ENCODE results near the gene HOXD9.

HOXD9 gene

GRCh38 chr2:176124110-176124946, 1.8 kb downstream of the HOXD9 start:
- no peak for DNase-seq (ENCODE audit: low read depth)

- DNase-seq (ENCODE audit: low read depth), result no peak
Observed at GRCh38 chr2:176124947-176125771, 2.6 kb downstream of the HOXD9 start.

- DNase-seq (ENCODE audit: low read depth), result no peak
Observed at GRCh38 chr2:176125772-176126054, 3.2 kb downstream of the HOXD9 start.

- DNase-seq (ENCODE audit: low read depth), result peak; percentile 74
Observed at GRCh38 chr2:176126929-176127773, 4.6 kb downstream of the HOXD9 start.

GRCh38 chr2:176127774-176128072, 5.2 kb downstream of the HOXD9 start:
- no peak for DNase-seq (ENCODE audit: low read depth)

- peak; percentile 36 for DNase-seq (ENCODE audit: low read depth)
Observed at GRCh38 chr2:176128172-176128981, 5.9 kb downstream of the HOXD9 start.

GRCh38 chr2:176128982-176129796, 6.7 kb downstream of the HOXD9 start, which contains the start of gene HOXD8:
HOXD8 (plus strand) TSS chr2:176129705; CDS start chr2:176130367, 662 bp downstream.
- peak; percentile 73 for DNase-seq (ENCODE audit: low read depth)

GRCh38 chr2:176129813-176130146, 7.3 kb downstream of the HOXD9 start:
- peak; percentile 45 for DNase-seq (ENCODE audit: low read depth)

GRCh38 chr2:176130147-176130956, 7.8 kb downstream of the HOXD9 start:
- peak; percentile 45 for DNase-seq (ENCODE audit: low read depth)

- DNase-seq (ENCODE audit: low read depth), result peak; percentile 17
Observed at GRCh38 chr2:176130957-176131847, 8.7 kb downstream of the HOXD9 start.

GRCh38 chr2:176131848-176132158, 9.3 kb downstream of the HOXD9 start:
- DNase-seq (ENCODE audit: low read depth), result no peak

- DNase-seq (ENCODE audit: low read depth), result peak; percentile 43
Observed at GRCh38 chr2:176132205-176133171, 10.0 kb downstream of the HOXD9 start.

- DNase-seq (ENCODE audit: low read depth), result no peak
Observed at GRCh38 chr2:176133389-176133788, 10.9 kb downstream of the HOXD9 start.

GRCh38 chr2:176134035-176134434, 11.5 kb downstream of the HOXD9 start:
- no peak for DNase-seq (ENCODE audit: low read depth)

- peak; percentile 66 for DNase-seq (ENCODE audit: low read depth)
Observed at GRCh38 chr2:176135035-176135440, 12.5 kb downstream of the HOXD9 start.

GRCh38 chr2:176136374-176137251, 14.1 kb downstream of the HOXD9 start:
- peak; percentile 61 for DNase-seq (ENCODE audit: low read depth)

- DNase-seq (ENCODE audit: low read depth), result no peak
Observed at GRCh38 chr2:176137252-176137580, 14.7 kb downstream of the HOXD9 start.
